HCT116 (cell line): ENCODE data around the gene SNX9. TPM values are rescaled to one million over a fixed set of nuclear protein-coding genes. Genes with fewer than 3 reads are reported as not detected.

Experiments used
- ATAC-seq: fragments of 200-7000 bp; cut with Tn5 transposase; 2 replicates; pipeline ENCODE4 v1.9.1; 2020; ENCODE audit warnings: mild to moderate bottlenecking, moderate library complexity
- BruUV-seq: library from RNA; stranded (reverse); fragments of 400-500 nt; replicated peaks from 2 replicates; lab custom pipeline; 2021; lab: Mats Ljungman, UMichigan
- CTCF ChIA-PET: fragments of 300-600 bp; sonication (Branson Sonifier 250); formaldehyde crosslinking; loops from one replicate; lab custom pipeline; 2021; ENCODE audit warnings: antibody characterized with exemption; lab: Charles Lee
- POLR2A ChIA-PET: fragments of 300-600, 350-600 bp; sonication (Branson Sonifier 250); formaldehyde crosslinking; loops from one replicate; lab custom pipeline; 2021; ENCODE audit warnings: antibody characterized with exemption; lab: Charles Lee
- RAD21 ChIA-PET, 2 experiments: fragments of 300-600 bp; sonication (Branson Sonifier 250); formaldehyde crosslinking; loops; one replicate each; lab custom pipeline; 2023; ENCODE audit warnings: low total read pairs in 2 of 2; ENCODE audit not compliant: uncharacterized antibody in 2 of 2, unreplicated experiment in 2 of 2, low non-redundant PET in 1 of 2; lab: Charles Lee
- DNase-seq: peaks from one replicate; pipeline ENCODE4 v3.0.0-alpha.2; 2010; ENCODE audit warnings: low read depth, low spot score
- H2AFZ ChIP-seq: fragments of 200-600 bp; shearing (Covaris generic), sonication (generic); 2 replicates; pipeline ENCODE4 v1.6.1; 2017; ENCODE audit warnings: low read depth, mixed run types, mixed read lengths, antibody characterized with exemption, low read length; ENCODE audit not compliant: poor library complexity, severe bottlenecking
- H3K27ac ChIP-seq: 2 replicates; pipeline ENCODE4 v1.5.1; 2012; ENCODE audit warnings: low read depth, low read length
- H3K27me3 ChIP-seq: fragments of 200-600 bp; sonication (generic); 2 replicates; pipeline ENCODE4 v1.6.1; 2016; ENCODE audit warnings: mixed run types, low read length, mixed read lengths; ENCODE audit not compliant: insufficient read depth
- H3K36me3 ChIP-seq, 2 experiments: fragments of 200-500 bp in 1 of 2; fragments of 200-600 bp in 1 of 2; sonication (Bioruptor generic) in 1 of 2; sonication (generic) in 1 of 2; 2 replicates each; pipeline versions ENCODE4 v1.5.1 to v1.6.1; 2014 to 2016; ENCODE audit warnings: low read length in 2 of 2, inconsistent platforms in 1 of 2, mixed read lengths in 1 of 2, mixed run types in 1 of 2; ENCODE audit not compliant: insufficient read depth in 2 of 2, control insufficient read depth in 1 of 2
- H3K4me1 ChIP-seq, 2 experiments: fragments of 200-600 bp in 1 of 2; sonication (generic) in 1 of 2; 2 replicates each; pipeline versions ENCODE4 v1.5.1 to v1.6.1; 2012 to 2017; ENCODE audit warnings: low read length in 2 of 2, inconsistent platforms in 1 of 2, mild to moderate bottlenecking in 1 of 2, mixed read lengths in 1 of 2, mixed run types in 1 of 2, moderate library complexity in 1 of 2; ENCODE audit not compliant: insufficient read depth in 2 of 2, control insufficient read depth in 1 of 2
- H3K4me2 ChIP-seq: fragments of 200-600 bp; sonication (generic); 2 replicates; pipeline ENCODE4 v1.6.1; 2017; ENCODE audit warnings: mixed run types, low read length, mixed read lengths
- H3K4me3 ChIP-seq, 2 experiments: fragments of 200-600 bp in 1 of 2; sonication (generic) in 1 of 2; replicated peaks in 1 of 2; 2 replicates each; pipeline ENCODE4 v1.5.1; 2011 to 2016; ENCODE audit warnings: low read length in 2 of 2, control low read depth in 1 of 2, low read depth in 1 of 2, mild to moderate bottlenecking in 1 of 2, mixed read lengths in 1 of 2, mixed run types in 1 of 2
- H3K79me2 ChIP-seq: fragments of 200-600 bp; sonication (generic); 2 replicates; pipeline ENCODE4 v1.6.1; 2017; ENCODE audit warnings: mild to moderate bottlenecking, mixed run types, low read length, moderate library complexity, mixed read lengths; ENCODE audit not compliant: insufficient read depth
- H3K9ac ChIP-seq: fragments of 200-600 bp; sonication (generic); 2 replicates; pipeline ENCODE4 v1.6.1; 2016; ENCODE audit warnings: low read length, mixed read lengths
- H3K9me2 ChIP-seq: fragments of 200-600 bp; sonication (generic), shearing (Covaris generic); 2 replicates; pipeline ENCODE4 v1.6.1; 2017; ENCODE audit warnings: mixed run types, mild to moderate bottlenecking, moderate library complexity; ENCODE audit not compliant: insufficient read depth
- H3K9me3 ChIP-seq, 2 experiments: fragments of 200-500 bp in 1 of 2; fragments of 200-600 bp in 1 of 2; sonication (Bioruptor generic) in 1 of 2; sonication (generic) in 1 of 2; 2 replicates each; pipeline ENCODE4 v1.6.1; 2014 to 2017; ENCODE audit warnings: low read length in 2 of 2, mixed read lengths in 2 of 2, inconsistent platforms in 1 of 2, low read depth in 1 of 2, mild to moderate bottlenecking in 1 of 2, mixed run types in 1 of 2, moderate library complexity in 1 of 2; ENCODE audit not compliant: control insufficient read depth in 1 of 2, insufficient read depth in 1 of 2
- H4K20me1 ChIP-seq: fragments of 200-600 bp; sonication (generic), shearing (Covaris generic); 2 replicates; pipeline ENCODE4 v1.6.1; 2017; ENCODE audit warnings: mixed run types, mild to moderate bottlenecking, moderate library complexity; ENCODE audit not compliant: insufficient read depth
- CEBPB ChIP-seq: IDR thresholded peaks from 2 replicates; pipeline ENCODE4 v1.6.1; 2012; ENCODE audit warnings: low read depth
- ELF1 ChIP-seq: IDR thresholded peaks from 2 replicates; pipeline ENCODE4 v1.6.1; 2012; ENCODE audit warnings: low read depth, borderline replicate concordance
- EZH2 ChIP-seq: fragments of 200-600 bp; sonication (generic); IDR thresholded peaks from 2 replicates; pipeline ENCODE4 v1.6.1; 2017; ENCODE audit warnings: antibody characterized with exemption, mixed run types
- EZH2phosphoT487 ChIP-seq: fragments of 200-600 bp; IDR thresholded peaks from 2 replicates; pipeline ENCODE4 v1.6.1; 2018; ENCODE audit warnings: antibody characterized with exemption, borderline replicate concordance
- JUND ChIP-seq: IDR thresholded peaks from 2 replicates; pipeline ENCODE4 v1.6.1; 2012
- POLR2A ChIP-seq: IDR thresholded peaks from 2 replicates; pipeline ENCODE4 v1.7.0; 2011; ENCODE audit warnings: borderline replicate concordance; ENCODE audit not compliant: insufficient read depth, insufficient read length; ENCODE audit errors: extremely low read depth
- SIN3A ChIP-seq: IDR thresholded peaks from 2 replicates; pipeline ENCODE4 v1.6.1; 2012; ENCODE audit warnings: low read depth
- SP1 ChIP-seq: IDR thresholded peaks from 2 replicates; pipeline ENCODE4 v1.6.1; 2012; ENCODE audit warnings: low read depth
- SRF ChIP-seq: IDR thresholded peaks from 2 replicates; pipeline ENCODE4 v1.6.1; 2012; ENCODE audit warnings: low read depth
- YY1 ChIP-seq: IDR thresholded peaks from 2 replicates; pipeline ENCODE4 v1.6.1; 2011; ENCODE audit warnings: low read length, low read depth, moderate library complexity, mild to moderate bottlenecking; ENCODE audit not compliant: insufficient replicate concordance; ENCODE audit errors: extremely low read depth
- ZFX ChIP-seq: fragments of 450-650 bp; IDR thresholded peaks from 2 replicates; pipeline ENCODE4 v1.6.1; 2017
- intact Hi-C: fragments of 100-400 bp; cut with micrococcal nuclease; formaldehyde crosslinking; loops from 2 replicates; pipeline ENCODE4 v1.10.0; 2022
- total RNA-seq: library from RNA; stranded (reverse); gene quantifications from one replicate; pipeline ENCODE4 v1.2.1, GENCODE V29; 2021; ENCODE audit not compliant: unreplicated experiment
- TF ChIP-seq, protein P1 (sequence below), 3 experiments: fragments of 200-600 bp in 1 of 3; sonication (generic) in 1 of 3; IDR thresholded peaks in 2 of 3; conservative IDR thresholded peaks in 1 of 3; 2 replicates each; pipeline ENCODE4 v1.5.1; 2012 to 2017; ENCODE audit warnings: low read depth in 2 of 3, low read length in 2 of 3, antibody characterized with exemption in 1 of 3, borderline replicate concordance in 1 of 3, control low read depth in 1 of 3, mild to moderate bottlenecking in 1 of 3, mixed read lengths in 1 of 3, mixed run types in 1 of 3, moderate library complexity in 1 of 3; ENCODE audit not compliant: insufficient read depth in 1 of 3
- TF ChIP-seq, protein P2 (sequence below): IDR thresholded peaks from 2 replicates; pipeline ENCODE4 v1.6.1; 2012
- TF ChIP-seq, protein P3 (sequence below): IDR thresholded peaks from 2 replicates; pipeline ENCODE4 v1.6.1; 2012; ENCODE audit warnings: low read depth

SNX9 gene
- total RNA-seq, 1 experiment from 2014 or later = 42.5 TPM

DNA sequence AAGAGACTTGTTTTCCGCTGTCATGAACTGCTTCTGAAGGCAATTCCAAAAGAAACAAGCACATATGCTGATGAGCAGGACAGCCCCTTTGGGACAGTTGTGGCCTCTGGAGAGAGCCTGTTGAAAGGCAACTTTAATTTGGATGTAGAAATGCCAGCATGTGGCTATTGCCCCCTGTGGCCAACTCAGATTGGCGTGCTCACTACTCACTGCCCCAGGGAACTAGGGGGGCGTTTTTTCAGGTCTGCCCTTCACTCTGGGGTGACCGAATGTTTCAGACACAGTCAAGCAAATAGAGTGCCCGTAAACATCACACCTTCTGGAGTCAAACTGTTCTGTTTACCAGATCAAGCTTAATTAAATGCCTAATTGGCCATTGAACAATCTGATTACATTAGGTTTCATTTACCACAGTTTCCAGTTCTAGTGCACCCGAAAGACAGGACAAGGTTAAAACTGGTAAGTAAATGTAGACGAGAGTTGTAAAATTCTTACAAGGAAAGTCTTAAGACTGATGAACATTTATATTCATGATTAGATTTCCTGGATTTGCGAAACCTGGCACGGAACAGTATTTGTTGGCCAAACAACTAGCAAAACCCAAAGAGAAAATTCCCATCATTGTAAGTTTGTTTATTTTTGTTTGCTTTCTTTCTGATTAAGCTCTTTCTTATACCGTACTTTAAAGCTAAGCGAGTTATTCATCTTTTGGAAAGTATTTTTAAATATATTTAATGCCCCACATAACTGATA, 82.7 kb downstream of the SNX9 start:
- Histone ChIP-seq H2AFZ (no peak overlapping the region), H3K36me3 (peaks cover 9 to 15% of the 10 kb centered on the region in 2 experiments), H3K27me3 (no peaks in the 10 kb centered on the region), H3K9me2 (no peaks in the 10 kb centered on the region), H3K27ac (no peak overlapping the region), H4K20me1 (no peaks in the 10 kb centered on the region), H3K4me3 (no peak overlapping the region), H3K9ac (no peak overlapping the region), H3K4me1 (no peaks in the 10 kb centered on the region), H3K9me3 (no peaks in the 10 kb centered on the region), H3K4me2 (no peak overlapping the region), H3K79me2 (no peaks in the 10 kb centered on the region)
- ATAC-seq = peak; percentile 49; the same call in 1 of the 2 replicates
- ChIA-PET RAD21 (no interaction called here), CTCF (interaction anchor here (1.0 kb wide), 1 partner anchor 149 kb away, joined by 6 read pairs; no protein-coding TSS in a partner anchor), POLR2A (interaction anchor here (0.8 kb wide), 1 partner anchor 24 kb away, joined by 3 read pairs; no protein-coding TSS in a partner anchor)
- intact Hi-C loops = no loop called here
- no peak for DNase-seq
- TF ChIP-seq, protein P1, sequence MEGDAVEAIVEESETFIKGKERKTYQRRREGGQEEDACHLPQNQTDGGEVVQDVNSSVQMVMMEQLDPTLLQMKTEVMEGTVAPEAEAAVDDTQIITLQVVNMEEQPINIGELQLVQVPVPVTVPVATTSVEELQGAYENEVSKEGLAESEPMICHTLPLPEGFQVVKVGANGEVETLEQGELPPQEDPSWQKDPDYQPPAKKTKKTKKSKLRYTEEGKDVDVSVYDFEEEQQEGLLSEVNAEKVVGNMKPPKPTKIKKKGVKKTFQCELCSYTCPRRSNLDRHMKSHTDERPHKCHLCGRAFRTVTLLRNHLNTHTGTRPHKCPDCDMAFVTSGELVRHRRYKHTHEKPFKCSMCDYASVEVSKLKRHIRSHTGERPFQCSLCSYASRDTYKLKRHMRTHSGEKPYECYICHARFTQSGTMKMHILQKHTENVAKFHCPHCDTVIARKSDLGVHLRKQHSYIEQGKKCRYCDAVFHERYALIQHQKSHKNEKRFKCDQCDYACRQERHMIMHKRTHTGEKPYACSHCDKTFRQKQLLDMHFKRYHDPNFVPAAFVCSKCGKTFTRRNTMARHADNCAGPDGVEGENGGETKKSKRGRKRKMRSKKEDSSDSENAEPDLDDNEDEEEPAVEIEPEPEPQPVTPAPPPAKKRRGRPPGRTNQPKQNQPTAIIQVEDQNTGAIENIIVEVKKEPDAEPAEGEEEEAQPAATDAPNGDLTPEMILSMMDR (IDR thresholded peaks at IDR 0.05 in 2 of 3, conservative IDR thresholded peaks at IDR 0.05 in 1 of 3; ENCODE audit: borderline replicate concordance in 1 of 3, insufficient read depth in 1 of 3, low read depth in 2 of 3, low read length in 2 of 3) = peak in 2 of 3 experiments; percentile 31 to 37; a peak in 2 of 6 replicates
- TF ChIP-seq SRF (no peak), EZH2phosphoT487 (no peak), ELF1 (no peak), JUND (no peak)
- no TSS peak for BruUV-seq

GRCh38 chr6:157906537-157907061, 83.6 kb downstream of the SNX9 start:
- H3K27me3 ChIP-seq = no peaks in the 10 kb centered on the region
- no peaks in the 10 kb centered on the region for H3K9me3 ChIP-seq
- intact Hi-C loops = no loop called here
- H3K4me2 ChIP-seq = no peak overlapping the region
- H3K4me1 ChIP-seq = no peaks in the 10 kb centered on the region
- no peak overlapping the region for H3K27ac ChIP-seq
- DNase-seq (no peak), ATAC-seq (no peak)
- no peaks in the 10 kb centered on the region for H4K20me1 ChIP-seq
- ChIA-PET CTCF (interaction anchor here (1.0 kb wide), 1 partner anchor 150 kb away, joined by 6 read pairs; no protein-coding TSS in a partner anchor), POLR2A (no interaction called here), RAD21 (no interaction called here)
- no peaks in the 10 kb centered on the region for H3K9me2 ChIP-seq
- no peak overlapping the region for H3K9ac ChIP-seq
- H3K36me3 ChIP-seq = peaks cover 9 to 14% of the 10 kb centered on the region in 2 experiments
- no TSS peak for BruUV-seq
- H3K79me2 ChIP-seq = no peaks in the 10 kb centered on the region
- H2AFZ ChIP-seq = no peak overlapping the region
- no peak overlapping the region for H3K4me3 ChIP-seq
- no peak for TF ChIP-seq ELF1
- no peak for TF ChIP-seq EZH2
- no peak for TF ChIP-seq ZFX
- no peak for TF ChIP-seq SP1
- TF ChIP-seq, protein P2, sequence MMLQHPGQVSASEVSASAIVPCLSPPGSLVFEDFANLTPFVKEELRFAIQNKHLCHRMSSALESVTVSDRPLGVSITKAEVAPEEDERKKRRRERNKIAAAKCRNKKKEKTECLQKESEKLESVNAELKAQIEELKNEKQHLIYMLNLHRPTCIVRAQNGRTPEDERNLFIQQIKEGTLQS = no peak
- no peak for TF ChIP-seq SIN3A
- TF ChIP-seq, protein P3, sequence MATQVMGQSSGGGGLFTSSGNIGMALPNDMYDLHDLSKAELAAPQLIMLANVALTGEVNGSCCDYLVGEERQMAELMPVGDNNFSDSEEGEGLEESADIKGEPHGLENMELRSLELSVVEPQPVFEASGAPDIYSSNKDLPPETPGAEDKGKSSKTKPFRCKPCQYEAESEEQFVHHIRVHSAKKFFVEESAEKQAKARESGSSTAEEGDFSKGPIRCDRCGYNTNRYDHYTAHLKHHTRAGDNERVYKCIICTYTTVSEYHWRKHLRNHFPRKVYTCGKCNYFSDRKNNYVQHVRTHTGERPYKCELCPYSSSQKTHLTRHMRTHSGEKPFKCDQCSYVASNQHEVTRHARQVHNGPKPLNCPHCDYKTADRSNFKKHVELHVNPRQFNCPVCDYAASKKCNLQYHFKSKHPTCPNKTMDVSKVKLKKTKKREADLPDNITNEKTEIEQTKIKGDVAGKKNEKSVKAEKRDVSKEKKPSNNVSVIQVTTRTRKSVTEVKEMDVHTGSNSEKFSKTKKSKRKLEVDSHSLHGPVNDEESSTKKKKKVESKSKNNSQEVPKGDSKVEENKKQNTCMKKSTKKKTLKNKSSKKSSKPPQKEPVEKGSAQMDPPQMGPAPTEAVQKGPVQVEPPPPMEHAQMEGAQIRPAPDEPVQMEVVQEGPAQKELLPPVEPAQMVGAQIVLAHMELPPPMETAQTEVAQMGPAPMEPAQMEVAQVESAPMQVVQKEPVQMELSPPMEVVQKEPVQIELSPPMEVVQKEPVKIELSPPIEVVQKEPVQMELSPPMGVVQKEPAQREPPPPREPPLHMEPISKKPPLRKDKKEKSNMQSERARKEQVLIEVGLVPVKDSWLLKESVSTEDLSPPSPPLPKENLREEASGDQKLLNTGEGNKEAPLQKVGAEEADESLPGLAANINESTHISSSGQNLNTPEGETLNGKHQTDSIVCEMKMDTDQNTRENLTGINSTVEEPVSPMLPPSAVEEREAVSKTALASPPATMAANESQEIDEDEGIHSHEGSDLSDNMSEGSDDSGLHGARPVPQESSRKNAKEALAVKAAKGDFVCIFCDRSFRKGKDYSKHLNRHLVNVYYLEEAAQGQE = no peak
- no peak for TF ChIP-seq POLR2A
- no peak for TF ChIP-seq YY1
- TF ChIP-seq CEBPB = no peak
